ENCODE data around the gene CASR. TPM values are rescaled to one million over a fixed set of nuclear protein-coding genes. Genes with fewer than 3 reads are reported as not detected.

The CASR gene
- total RNA-seq, 1 donor from 2014 or later, result not detected

GRCh38 chr3:122183893-122184590, 574 bp downstream of the CASR start:
- Mint-ChIP-seq H3K27ac (ENCODE audit: unreplicated experiment) (no peak overlapping the region), H3K9me3 (ENCODE audit: unreplicated experiment) (peaks cover 1% of the 10 kb centered on the region), H3K4me3 (ENCODE audit: unreplicated experiment) (peak overlapping the region; percentile 84), H3K36me3 (ENCODE audit: unreplicated experiment) (no peaks in the 10 kb centered on the region), H3K4me1 (ENCODE audit: low read depth, unreplicated experiment) (peaks cover 3% of the 10 kb centered on the region), H3K27me3 (ENCODE audit: unreplicated experiment) (peaks cover 10% of the 10 kb centered on the region)
- peak; percentile 49 for DNase-seq
- TF ChIP-seq, protein P1, sequence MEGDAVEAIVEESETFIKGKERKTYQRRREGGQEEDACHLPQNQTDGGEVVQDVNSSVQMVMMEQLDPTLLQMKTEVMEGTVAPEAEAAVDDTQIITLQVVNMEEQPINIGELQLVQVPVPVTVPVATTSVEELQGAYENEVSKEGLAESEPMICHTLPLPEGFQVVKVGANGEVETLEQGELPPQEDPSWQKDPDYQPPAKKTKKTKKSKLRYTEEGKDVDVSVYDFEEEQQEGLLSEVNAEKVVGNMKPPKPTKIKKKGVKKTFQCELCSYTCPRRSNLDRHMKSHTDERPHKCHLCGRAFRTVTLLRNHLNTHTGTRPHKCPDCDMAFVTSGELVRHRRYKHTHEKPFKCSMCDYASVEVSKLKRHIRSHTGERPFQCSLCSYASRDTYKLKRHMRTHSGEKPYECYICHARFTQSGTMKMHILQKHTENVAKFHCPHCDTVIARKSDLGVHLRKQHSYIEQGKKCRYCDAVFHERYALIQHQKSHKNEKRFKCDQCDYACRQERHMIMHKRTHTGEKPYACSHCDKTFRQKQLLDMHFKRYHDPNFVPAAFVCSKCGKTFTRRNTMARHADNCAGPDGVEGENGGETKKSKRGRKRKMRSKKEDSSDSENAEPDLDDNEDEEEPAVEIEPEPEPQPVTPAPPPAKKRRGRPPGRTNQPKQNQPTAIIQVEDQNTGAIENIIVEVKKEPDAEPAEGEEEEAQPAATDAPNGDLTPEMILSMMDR (IDR thresholded peaks at IDR 0.05; ENCODE audit: partially characterized antibody, unreplicated experiment), result no peak

GRCh38 chr3:122184591-122184929, 1.1 kb downstream of the CASR start:
- peak overlapping the region; percentile 61 for H3K4me3 Mint-ChIP-seq (ENCODE audit: unreplicated experiment)

DNA sequence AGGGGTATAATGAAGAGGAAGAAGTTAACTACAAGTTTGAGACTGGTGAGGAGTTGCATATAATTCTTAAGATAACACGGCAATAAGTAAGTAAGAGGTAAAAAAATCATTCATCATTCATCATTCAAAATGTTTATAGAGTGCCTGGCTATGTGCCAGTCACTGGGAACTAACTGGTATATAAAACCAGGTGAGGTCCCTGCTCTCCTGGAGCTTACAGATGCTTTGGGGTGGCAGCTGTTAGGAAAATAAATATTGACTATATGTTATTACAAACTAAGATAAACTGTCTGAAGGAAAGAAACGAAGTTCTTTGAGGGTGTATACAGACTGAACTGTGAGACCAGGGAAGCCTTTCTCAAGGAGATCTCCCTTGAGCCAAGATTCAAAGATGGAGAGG, 2.9 kb downstream of the CASR start:
- no peak overlapping the region for H3K27ac Mint-ChIP-seq (ENCODE audit: unreplicated experiment)
- H3K27me3 Mint-ChIP-seq (ENCODE audit: unreplicated experiment), result peaks cover 7% of the 10 kb centered on the region
- no peak for DNase-seq
- peaks cover 1% of the 10 kb centered on the region for H3K9me3 Mint-ChIP-seq (ENCODE audit: unreplicated experiment)
- no peaks in the 10 kb centered on the region for H3K36me3 Mint-ChIP-seq (ENCODE audit: unreplicated experiment)
- no peak overlapping the region for H3K4me3 Mint-ChIP-seq (ENCODE audit: unreplicated experiment)
- H3K4me1 Mint-ChIP-seq (ENCODE audit: low read depth, unreplicated experiment), result peaks cover 3% of the 10 kb centered on the region
- TF ChIP-seq, protein P1 (IDR thresholded peaks at IDR 0.05; ENCODE audit: partially characterized antibody, unreplicated experiment), result no peak

More at GRCh38 chr3:122184591-122184929, 1.1 kb downstream of the CASR start:
- DNase-seq, result no peak
- H3K27ac Mint-ChIP-seq (ENCODE audit: unreplicated experiment), result no peak overlapping the region
- TF ChIP-seq, protein P1 (IDR thresholded peaks at IDR 0.05; ENCODE audit: partially characterized antibody, unreplicated experiment), result no peak
- H3K27me3 Mint-ChIP-seq (ENCODE audit: unreplicated experiment), result peaks cover 10% of the 10 kb centered on the region
- H3K4me1 Mint-ChIP-seq (ENCODE audit: low read depth, unreplicated experiment), result peaks cover 3% of the 10 kb centered on the region
- H3K9me3 Mint-ChIP-seq (ENCODE audit: unreplicated experiment), result peaks cover 1% of the 10 kb centered on the region
- no peaks in the 10 kb centered on the region for H3K36me3 Mint-ChIP-seq (ENCODE audit: unreplicated experiment)

DNA sequence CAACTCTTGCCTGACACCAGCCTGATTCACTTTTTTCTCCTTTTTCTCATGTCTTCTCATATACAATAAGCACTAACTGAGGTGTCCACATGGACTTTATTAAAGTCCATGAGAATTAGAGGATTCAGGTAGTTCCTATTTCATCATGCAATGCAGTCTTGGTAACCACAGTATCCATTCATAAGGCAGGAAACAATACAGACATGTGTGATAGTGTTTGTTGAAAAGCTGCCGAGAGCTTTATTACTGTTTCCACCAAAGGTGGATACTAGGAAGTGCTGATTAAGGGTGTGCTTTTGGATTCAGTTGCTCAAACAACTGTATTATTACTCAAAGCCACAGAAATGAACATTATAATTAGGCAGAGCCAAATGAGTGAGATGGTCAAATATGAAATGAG, 5.3 kb downstream of the CASR start:
- no peak for DNase-seq

GRCh38 chr3:122189357-122189756, 5.9 kb downstream of the CASR start:
- no peaks in the 10 kb centered on the region for H3K9me3 Mint-ChIP-seq (ENCODE audit: unreplicated experiment)
- TF ChIP-seq, protein P1 (IDR thresholded peaks at IDR 0.05; ENCODE audit: partially characterized antibody, unreplicated experiment), result no peak

More for the DNA sequence above, 5.3 kb downstream of the CASR start:
- TF ChIP-seq, protein P1 (IDR thresholded peaks at IDR 0.05; ENCODE audit: partially characterized antibody, unreplicated experiment), result no peak
- H3K4me1 Mint-ChIP-seq (ENCODE audit: low read depth, unreplicated experiment), result peaks cover under 1% of the 10 kb centered on the region
- peaks cover under 1% of the 10 kb centered on the region for H3K9me3 Mint-ChIP-seq (ENCODE audit: unreplicated experiment)
- no peak overlapping the region for H3K4me3 Mint-ChIP-seq (ENCODE audit: unreplicated experiment)
- H3K36me3 Mint-ChIP-seq (ENCODE audit: unreplicated experiment), result no peaks in the 10 kb centered on the region
- H3K27ac Mint-ChIP-seq (ENCODE audit: unreplicated experiment), result no peak overlapping the region
- H3K27me3 Mint-ChIP-seq (ENCODE audit: unreplicated experiment), result peaks cover 4% of the 10 kb centered on the region

More at GRCh38 chr3:122189357-122189756, 5.9 kb downstream of the CASR start:
- no peaks in the 10 kb centered on the region for H3K36me3 Mint-ChIP-seq (ENCODE audit: unreplicated experiment)
- H3K27ac Mint-ChIP-seq (ENCODE audit: unreplicated experiment), result no peak overlapping the region
- H3K4me3 Mint-ChIP-seq (ENCODE audit: unreplicated experiment), result no peak overlapping the region
- H3K27me3 Mint-ChIP-seq (ENCODE audit: unreplicated experiment), result peaks cover 3% of the 10 kb centered on the region
- H3K4me1 Mint-ChIP-seq (ENCODE audit: low read depth, unreplicated experiment), result no peaks in the 10 kb centered on the region
- no peak for DNase-seq
